ENCODE data around the gene KDM2B.
"Not testable (repeated sequence)": the region's sequence is repeated elsewhere in the genome, so short reads cannot be mapped to it uniquely, and the experiment has no call there.

KDM2B gene

GRCh38 chr12:121420109-121420508, 160.7 kb downstream of the KDM2B start:
- DNase-seq = no peak

DNA sequence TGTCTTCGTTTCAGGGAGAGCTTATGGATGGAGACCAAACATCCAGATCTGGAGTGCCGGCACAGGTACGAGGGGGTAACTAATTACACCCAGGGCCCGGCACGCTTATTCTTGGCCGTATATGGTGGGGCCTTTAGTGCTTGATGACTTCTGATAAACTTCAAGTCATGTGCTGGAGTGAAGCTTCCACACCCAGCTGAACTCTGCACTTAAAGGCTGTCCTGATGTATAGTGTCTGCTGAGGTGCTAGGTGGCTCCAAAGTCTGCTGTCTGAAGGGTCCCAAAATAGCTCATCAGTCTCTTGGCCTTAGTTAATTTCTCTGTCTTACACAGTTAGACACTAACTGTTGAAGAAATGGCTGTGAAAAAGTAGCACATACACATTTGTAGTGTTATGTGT, 163.0 kb downstream of the KDM2B start:
- DNase-seq = no peak

- DNase-seq = no peak
These were observed 166.9 kb downstream of the KDM2B start for GRCh38 chr12:121413917-121414316.

DNA sequence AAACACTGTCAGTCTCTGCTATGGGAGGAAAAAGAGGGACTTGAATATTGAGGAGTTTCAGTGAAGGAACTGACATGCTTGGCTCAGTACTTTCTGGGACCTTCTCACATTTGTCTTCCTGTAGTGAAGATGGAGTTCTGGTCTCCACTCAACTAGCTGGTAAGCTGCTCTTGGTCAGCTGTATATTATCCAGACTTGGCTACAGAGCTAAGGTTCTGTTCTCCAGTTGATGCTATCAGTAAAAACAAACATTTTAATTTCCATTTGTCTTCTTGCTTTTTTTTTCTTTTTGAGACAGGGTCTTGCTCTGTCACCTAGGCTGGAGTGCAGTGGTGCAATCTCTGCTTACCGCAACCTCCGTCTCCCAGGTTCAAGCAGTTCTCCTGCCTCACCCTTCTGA, 175.6 kb downstream of the KDM2B start:
- DNase-seq = no peak

GRCh38 chr12:121404734-121405133, 176.1 kb downstream of the KDM2B start:
- peak; percentile 79 for DNase-seq

DNA sequence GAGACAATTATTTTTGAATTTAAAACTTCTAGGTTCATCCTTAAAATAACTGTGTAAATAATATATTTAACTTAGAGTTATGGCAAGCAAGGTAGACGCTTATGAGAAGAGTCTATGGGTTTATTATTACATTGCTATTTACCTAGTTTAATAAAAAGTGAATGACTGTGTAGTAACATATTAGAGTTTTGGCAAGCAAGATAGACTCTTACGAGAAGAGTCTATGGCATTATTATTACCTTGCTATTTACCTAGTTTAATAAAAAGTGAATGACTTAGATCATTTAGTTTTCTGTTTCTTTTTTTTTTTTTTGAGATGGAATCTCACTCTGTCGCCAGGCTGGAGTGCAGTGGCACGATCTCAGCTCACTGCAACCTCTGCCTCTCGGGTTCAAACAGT, 177.1 kb downstream of the KDM2B start:
- no peak for DNase-seq

DNA sequence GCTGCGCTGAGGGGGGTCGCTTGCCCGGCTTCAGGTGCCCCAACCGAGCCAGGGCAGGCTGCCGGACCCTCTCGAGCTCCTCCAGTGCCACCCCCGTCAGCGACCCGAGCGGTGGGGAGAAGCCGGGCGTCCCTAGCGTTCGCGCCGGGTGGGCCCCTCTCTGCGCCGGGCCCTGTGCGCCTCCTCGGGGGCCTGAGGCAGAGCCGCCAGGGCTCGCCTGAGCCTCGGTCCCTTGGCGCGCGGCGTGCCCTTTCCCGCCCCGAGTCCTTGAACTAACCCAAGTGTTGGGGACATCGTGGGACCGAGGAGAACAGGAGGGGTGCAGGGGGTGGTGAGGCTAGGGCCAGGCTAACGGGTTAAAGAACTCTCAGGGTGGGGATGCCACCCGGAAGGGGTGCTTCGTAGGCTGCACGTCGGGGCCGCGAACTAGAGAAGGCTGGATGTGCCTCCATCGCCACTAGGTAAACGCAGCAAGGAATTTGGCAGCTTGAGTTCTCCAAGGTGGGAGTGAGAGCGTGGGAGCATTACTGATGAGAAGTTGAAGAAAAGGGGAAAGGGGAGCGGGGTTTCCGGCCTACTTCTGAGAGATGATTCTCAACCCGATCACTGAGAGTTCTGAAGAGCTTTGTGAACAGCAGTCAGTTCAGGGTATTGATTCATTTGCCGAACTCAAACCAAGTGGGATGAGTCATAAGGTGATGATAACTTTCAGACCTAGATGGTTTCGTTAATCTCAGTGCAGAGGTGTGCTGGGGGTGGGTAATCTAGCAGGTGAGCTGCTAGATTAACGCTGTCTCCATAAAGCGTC, 180.3 kb downstream of the KDM2B start:
- peak; percentile 6 for DNase-seq

- DNase-seq = peak; percentile 98
These were observed 181.2 kb downstream of the KDM2B start, which contains the start of gene RNF34 for GRCh38 chr12:121399391-121400331. RNF34 (plus strand) TSS chr12:121400118; CDS start chr12:121400213, 95 bp downstream.

GRCh38 chr12:121398355-121398754, 182.5 kb downstream of the KDM2B start:
- no peak for DNase-seq

DNA sequence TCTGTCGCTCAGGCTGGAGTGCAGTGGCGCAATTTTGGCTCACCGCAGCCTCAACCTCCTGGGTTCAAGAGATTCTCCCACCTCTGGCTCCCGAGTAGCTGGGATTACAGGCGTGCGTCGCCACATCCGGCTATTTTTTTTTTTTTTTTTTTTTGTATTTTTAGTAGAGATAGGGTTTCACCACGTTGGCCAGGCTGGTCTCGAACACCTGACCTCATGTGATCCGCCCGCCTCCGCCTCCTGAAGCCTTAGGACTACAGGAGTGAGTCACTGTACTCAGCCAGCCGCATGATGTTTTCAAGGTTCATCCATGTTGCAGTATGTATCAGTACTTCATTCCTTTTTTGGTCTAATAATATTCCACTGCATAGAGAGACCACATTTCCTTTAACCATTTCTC, 183.3 kb downstream of the KDM2B start:
- no peak for DNase-seq

DNA sequence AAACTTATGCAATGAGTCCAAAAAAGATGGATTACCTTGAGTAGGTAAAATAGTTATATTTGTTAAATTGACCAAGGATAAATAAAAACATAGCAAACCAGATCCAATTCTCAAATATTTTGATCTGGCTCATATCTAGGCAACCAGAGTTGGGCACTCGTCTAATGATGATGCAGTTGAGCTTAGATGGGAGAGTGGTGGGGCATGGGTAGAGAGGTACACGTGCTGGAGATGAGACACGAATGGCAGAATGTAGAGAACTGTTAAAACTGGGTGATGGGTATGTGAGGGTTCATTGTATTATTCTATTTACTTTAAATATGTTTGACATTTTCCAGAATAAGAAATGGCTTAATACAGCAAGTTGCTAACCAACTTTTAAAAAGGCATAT, 188.5 kb downstream of the KDM2B start:
- DNase-seq = no peak

DNA sequence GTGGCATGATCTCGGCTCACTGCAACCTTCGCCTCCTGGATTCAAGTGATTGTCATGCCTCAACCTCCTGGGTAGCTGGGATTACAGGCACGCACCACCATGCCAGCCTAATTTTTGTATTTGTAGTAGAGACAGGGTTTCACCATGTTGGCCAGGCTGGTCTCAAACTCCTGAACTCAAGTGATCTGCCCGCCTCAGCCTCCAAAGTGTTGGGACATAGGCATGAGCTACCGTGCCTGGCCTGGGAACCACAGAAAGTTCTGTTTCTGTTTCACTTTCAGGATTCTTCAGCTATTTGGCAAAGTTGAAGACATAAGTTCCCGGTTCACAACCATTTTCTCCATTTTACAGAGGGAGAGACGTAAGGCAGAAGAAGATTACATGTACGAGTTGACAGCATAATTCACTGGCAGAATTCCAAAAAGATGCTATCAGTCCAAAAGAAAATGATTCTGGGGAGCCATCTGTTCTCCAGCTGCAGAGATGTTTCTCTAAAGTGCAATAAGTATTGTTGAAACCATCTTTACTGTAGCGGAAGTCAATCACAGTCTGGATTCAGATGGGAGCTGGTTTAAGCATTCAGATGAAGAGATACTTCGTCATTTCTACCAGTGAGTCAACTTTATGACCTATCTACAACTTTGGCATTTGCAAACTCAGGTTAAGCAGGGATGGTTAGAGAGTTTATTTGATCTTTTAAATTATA, 189.1 kb downstream of the KDM2B start:
- DNase-seq = no peak

DNA sequence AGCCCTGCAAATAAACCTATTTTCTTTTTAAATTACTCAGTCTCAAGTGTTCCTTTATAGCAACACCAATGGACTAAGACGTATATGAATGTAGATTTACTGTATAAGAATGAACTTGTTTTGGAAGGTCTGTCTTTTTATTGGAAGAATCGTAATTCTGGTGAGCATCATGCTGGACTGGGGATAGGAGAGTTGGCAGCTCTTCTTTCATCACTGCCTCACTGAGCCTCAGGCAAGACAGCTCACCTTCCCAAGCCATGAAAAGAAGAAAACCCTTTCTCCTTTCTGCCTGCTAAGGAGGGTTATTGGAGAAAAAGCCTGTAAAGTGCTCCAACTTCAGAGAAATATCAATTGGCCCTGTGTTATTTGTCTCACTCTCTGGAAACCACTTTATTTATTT, 190.0 kb downstream of the KDM2B start:
- DNase-seq = no peak

DNA sequence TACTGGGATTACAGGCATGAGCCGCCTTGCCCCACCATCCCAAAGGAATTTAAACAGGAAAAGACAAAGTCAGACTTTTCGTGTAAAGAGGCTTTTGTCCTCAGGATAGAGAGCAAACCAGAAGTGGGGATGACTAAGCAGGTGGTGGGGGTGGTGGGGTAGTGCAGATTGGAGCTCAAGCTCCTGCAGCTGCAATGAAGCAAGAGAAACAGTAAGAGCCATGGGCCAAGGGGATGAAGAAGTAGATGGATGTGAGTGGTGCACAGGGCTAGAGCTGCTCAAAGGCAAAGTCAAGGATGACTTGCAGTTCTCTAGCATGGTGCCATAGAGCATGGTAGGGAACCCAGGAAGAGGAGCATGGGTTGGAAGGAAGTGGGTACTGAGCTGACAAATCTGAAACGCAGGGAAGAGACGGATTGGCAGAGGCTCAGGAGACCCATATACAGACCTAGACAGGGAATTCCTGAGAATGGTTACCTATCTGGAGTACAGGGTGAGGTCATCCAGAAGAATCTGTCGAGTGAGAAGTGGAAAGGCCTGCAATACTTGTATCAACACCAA, 192.3 kb downstream of the KDM2B start:
- DNase-seq = no peak

DNA sequence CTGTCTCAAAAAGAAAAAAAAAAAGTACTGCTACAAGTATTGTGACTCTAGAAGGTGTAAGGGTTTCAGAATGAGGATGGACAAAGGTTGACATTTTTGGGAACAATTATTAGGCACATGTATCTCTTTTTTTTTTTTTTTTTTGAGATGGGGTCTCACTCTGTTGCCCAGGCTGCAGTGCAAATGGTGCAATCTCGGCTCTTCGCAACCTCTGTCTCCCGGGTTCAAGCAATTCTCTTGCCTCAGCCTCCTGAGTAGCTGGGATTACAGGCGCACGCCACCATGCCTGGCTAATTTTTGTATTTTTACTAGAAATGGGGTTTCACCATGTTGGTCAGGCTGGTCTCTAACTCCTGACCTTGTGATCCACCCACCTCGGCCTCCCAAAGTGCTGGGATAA, 195.9 kb downstream of the KDM2B start:
- not testable (repeated sequence) for DNase-seq

DNA sequence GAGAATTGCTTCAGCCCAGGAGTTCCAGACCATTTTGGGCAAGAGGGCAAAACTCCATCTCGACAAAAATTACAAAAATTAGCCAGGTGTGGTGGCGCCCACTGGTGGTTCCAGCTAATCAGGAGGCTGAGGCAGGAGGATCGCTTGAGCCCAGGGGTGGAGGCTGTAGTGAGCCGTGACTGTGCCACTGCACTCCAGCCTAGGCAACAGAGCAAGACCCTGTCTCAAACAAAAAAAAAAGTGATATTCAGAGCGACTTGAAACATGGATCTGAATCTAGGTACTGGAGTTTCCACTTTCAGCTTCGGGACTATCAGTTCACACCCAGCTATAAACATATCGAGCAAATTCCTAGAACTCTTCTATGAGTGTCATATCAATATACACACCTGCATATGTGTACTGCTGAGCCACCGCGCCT, 197.2 kb downstream of the KDM2B start:
- no peak for DNase-seq

DNA sequence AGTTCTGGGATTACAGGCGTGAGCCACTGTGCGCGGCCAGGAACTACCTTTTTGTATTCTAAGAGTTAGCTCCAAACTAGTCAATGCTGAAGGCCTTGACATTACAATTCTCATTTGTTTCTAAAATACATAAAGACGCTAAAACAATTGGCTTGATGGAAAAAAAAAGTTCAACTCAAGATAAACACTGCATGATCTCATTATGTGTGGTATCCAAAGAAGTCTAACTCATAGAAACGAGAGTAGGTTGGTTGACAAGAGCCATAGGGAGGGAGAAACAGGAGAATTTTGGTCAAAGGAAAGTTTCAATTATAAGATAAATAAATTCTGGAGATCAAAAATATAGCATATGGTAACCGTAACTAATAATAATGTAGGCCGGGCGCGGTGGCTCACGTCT, 200.9 kb downstream of the KDM2B start:
- no peak for DNase-seq

Measured in NCI-H1436 (cell line).